ENCODE results near the gene LRRFIP2.
"Not testable (repeated sequence)": the region's sequence is repeated elsewhere in the genome, so short reads cannot be mapped to it uniquely, and the experiment has no call there.

Gene LRRFIP2

DNA sequence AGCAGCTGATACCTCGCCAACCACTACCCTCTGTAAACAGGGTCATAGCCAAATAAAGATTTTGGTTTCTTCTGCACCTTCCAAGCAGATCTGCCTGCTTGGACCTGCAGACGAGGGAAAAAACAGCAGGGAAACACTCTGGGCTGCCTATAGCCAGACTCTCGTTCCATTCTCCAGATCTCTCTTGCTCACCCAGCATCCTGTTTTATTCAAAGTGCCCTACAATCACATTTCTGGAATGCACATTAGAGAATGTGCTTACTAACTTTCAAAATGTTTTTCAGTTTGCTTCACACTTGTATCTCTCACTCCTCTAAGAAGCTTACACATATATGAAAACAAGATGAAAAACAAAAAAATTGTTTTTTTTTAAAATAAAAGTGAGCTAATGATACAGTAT lies 109.6 kb downstream of the LRRFIP2 start:
- TF ChIP-seq CTCF (IDR thresholded peaks at IDR 0.05; ENCODE audit: low read depth, low read length): no peak
- H3K4me3 ChIP-seq (ENCODE audit: low read depth, low read length): no peak overlapping the region
- in situ Hi-C loops (cut with HindIII; ENCODE audit: low sequenced_read_pairs): no loop called here
- no peak for DNase-seq (ENCODE audit: low read depth, low spot score)

DNA sequence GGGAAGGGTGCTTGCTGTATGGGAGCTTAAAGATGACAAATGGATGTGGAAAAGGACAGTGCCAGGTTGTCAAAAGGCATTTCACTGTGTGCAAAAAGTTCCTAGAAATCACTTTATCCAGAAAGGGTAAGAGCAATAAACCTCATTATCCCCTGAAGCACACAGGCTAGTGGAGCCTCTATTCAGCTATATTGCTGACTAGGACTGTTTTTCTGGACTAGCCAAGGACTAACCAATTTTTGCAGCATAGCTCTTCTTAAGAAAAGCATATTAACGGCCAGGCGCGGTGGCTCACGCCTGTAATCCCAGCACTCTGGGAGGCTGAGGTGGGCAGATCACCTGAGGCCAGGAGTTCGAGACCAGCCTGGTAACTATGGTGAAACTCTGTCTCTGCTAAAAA lies 116.3 kb downstream of the LRRFIP2 start:
- H3K4me3 ChIP-seq (ENCODE audit: low read depth, low read length): no peak overlapping the region
- no peak for TF ChIP-seq CTCF (IDR thresholded peaks at IDR 0.05; ENCODE audit: low read depth, low read length)
- in situ Hi-C loops (cut with HindIII; ENCODE audit: low sequenced_read_pairs): no loop called here
- DNase-seq (ENCODE audit: low read depth, low spot score): no peak

DNA sequence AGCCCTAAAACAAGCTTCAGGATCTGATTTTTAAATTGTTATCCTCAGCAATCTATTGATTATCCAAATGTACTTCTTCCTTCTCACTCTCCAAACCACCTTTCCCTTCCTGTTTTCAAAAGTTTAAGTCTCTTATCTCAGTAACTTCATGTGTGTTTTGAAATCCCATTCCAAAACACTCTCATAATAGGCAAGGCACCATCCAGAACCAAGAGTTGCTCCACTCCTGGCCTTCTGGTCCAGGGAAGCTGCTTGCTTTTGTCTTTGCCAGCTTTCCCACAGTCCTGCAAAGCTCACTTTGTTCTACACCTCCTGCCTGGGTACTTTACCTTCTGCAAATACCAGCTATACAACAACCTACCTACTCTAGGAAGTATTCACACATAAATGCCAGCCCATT lies 117.6 kb downstream of the LRRFIP2 start:
- no peak for DNase-seq (ENCODE audit: low read depth, low spot score)
- no peak for TF ChIP-seq CTCF (IDR thresholded peaks at IDR 0.05; ENCODE audit: low read depth, low read length)
- no peak overlapping the region for H3K4me3 ChIP-seq (ENCODE audit: low read depth, low read length)
- in situ Hi-C loops (cut with HindIII; ENCODE audit: low sequenced_read_pairs): no loop called here

DNA sequence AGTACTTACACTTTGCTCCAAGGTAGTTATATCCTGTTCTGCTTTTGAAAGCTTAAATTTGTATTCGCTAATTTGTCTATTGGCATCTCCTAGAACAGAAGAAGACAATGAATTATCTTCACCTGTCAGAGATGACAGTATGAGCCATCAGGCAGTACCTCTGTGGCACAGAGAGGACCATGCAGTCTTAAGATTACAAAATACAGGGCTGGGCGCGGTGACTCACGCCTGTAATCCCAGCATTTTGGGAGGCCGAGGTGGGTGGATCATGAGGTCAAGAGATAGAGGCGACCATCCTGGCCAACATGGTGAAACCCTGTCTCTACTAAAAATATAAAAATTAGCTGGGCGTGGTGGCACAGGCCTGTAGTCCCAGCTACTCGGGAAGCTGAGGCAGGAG lies 119.3 kb downstream of the LRRFIP2 start:
- H3K4me3 ChIP-seq (ENCODE audit: low read depth, low read length); DNase-seq (ENCODE audit: low read depth, low spot score); in situ Hi-C loops (cut with HindIII; ENCODE audit: low sequenced_read_pairs): not testable (repeated sequence)

DNA sequence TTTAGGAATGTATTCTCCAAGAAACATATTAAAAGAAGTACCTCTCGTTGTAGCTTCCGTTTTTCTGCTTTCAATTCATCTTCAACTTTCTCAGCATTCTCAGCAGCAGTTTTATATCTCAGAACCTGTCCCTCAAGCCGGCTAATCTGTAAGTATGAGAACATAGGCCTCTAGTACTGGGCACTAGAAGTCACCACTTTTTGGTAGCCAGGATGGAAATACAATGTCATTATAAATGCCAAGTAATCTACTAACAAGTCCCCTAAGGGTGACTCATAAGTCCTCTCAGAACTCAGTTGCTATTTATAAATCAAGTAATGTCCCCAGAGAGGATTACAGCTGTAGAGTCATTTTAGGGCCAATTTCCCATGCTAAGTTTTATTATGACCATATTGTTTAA lies 120.0 kb downstream of the LRRFIP2 start:
- in situ Hi-C loops (cut with HindIII; ENCODE audit: low sequenced_read_pairs): no loop called here
- no peak for TF ChIP-seq CTCF (IDR thresholded peaks at IDR 0.05; ENCODE audit: low read depth, low read length)
- peak; percentile 55 for DNase-seq (ENCODE audit: low read depth, low spot score)
- H3K4me3 ChIP-seq (ENCODE audit: low read depth, low read length): no peak overlapping the region

GRCh38 chr3:37053753-37054152 lies 120.6 kb downstream of the LRRFIP2 start:
- no peak overlapping the region for H3K4me3 ChIP-seq (ENCODE audit: low read depth, low read length)
- no peak for DNase-seq (ENCODE audit: low read depth, low spot score)
- in situ Hi-C loops (cut with HindIII; ENCODE audit: low sequenced_read_pairs): no loop called here
- TF ChIP-seq CTCF (IDR thresholded peaks at IDR 0.05; ENCODE audit: low read depth, low read length): no peak

GRCh38 chr3:37053337-37053736 lies 121.0 kb downstream of the LRRFIP2 start:
- no peak overlapping the region for H3K4me3 ChIP-seq (ENCODE audit: low read depth, low read length)
- no peak for DNase-seq (ENCODE audit: low read depth, low spot score)
- TF ChIP-seq CTCF (IDR thresholded peaks at IDR 0.05; ENCODE audit: low read depth, low read length): no peak
- in situ Hi-C loops (cut with HindIII; ENCODE audit: low sequenced_read_pairs): no loop called here
